GM12892 (cell line): Measurements from ENCODE around the gene ASB17.

Source experiments
- POLR2A ChIP-seq: IDR thresholded peaks from 2 replicates; pipeline ENCODE4 v1.6.1; 2011; ENCODE audit warnings: low read depth, low read length, control low read depth
- POLR2AphosphoS5 ChIP-seq: IDR thresholded peaks from 2 replicates; pipeline ENCODE4 v1.6.1; 2011; ENCODE audit warnings: low read depth, low read length, control low read depth
- TAF1 ChIP-seq: IDR thresholded peaks from 2 replicates; pipeline ENCODE4 v1.6.1; 2011; ENCODE audit warnings: low read depth, mild to moderate bottlenecking, control low read depth, low read length, borderline replicate concordance

DNA sequence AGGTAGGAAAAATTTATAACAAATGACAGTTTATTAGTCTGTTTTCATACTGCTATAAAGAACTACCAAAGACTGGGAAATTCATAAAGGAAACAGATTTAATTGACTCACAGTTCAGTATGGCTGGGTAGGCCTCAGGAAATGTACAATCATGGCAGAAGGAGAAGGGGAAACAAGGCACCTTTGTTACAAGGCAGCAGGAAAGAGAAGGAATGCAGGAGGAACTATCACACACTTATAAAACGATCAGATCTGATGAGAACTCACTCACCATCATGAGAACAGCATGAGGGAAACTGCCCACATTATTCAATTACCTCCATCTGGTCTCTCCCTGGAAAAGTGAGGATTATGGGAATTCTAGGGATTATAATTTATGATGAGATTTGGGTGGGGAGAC, 61.3 kb downstream of the ASB17 start:
- TF ChIP-seq POLR2AphosphoS5 (no peak), TAF1 (no peak), POLR2A (no peak)
